GM18907 (cell line): ENCODE results near the gene AP5Z1.

Source experiments
- ATAC-seq: cut with Tn5 transposase; IDR thresholded peaks from one replicate; pipeline ENCODE4 v1.9.1; 2021; ENCODE audit warnings: mild to moderate bottlenecking, moderate library complexity; ENCODE audit not compliant: unreplicated experiment

AP5Z1 gene

DNA sequence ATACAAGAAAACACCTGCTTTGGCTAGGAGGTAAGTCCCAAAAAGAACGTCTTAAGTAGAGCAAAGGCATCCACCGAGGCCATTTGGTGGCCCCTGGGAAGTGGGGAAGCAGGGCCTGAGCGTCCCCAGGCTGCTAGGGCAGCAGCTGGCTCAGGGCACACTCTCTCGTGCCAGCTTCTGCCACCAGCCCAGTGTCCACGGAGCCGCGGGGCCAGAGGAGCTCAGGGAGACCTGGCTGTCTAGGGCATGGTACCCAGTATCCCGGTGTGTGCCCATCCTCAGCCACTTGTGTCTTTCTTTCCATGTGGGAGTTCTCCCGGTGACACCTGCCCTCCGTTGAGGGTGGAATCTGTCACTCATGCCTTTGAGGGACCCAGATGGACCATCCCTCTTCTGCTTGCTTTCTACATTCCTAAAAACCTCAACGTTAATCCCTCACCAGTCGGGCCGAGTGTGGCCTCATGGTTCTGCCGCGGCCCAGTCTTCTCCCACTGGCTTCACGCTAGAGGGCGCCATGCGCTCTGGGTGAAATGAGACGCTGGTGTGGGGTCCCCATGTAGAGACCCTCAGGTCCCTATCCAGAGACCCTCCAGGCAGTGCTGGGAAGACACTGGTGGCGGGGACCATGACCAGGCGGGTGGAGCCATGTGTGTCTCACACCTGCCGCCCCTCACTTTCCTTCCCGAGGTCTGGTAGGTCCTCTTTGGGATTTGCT lies 9.5 kb upstream of the AP5Z1 start:
- ATAC-seq, result no peak

DNA sequence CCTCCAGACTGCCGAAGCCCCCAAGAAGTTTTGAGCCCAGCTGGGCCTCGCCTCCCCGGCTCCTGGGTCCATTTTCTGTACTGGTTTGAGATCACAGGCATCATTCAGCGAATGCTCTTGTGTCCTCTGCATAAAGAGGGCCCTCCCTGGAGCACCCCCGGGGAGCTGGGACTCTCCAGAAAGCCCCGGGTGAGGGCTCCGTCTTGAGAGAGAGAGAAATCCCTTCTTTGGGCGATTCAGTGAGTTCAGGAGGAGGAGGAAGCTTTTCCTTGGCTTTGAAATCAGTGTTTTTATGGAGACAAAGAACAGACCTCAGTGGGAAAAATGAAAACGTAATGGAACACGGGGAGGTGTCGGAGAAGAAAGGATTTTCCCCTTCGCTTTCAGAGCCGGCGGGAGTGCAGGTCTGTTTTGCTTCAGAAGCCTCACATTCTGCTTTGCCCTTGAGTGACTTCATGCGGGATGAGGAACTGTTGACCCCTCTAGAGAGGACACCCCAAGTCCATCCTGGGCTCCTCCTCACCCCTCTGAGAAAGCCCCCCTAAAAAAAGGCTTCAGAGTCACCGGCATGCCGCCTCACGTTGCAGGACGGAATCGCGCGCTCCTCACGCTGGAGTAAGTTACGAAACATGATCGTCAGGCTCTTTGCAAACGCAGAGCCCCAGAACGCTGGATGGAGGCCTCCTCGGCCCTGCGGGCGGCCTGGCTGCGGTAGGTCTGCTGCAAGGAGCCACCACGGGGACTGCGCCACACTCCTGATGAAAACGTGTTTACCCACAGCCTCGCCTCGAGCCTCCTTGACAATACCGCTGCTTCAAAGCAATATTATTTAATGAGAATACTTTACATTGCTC lies 8.5 kb upstream of the AP5Z1 start:
- ATAC-seq, result no peak

DNA sequence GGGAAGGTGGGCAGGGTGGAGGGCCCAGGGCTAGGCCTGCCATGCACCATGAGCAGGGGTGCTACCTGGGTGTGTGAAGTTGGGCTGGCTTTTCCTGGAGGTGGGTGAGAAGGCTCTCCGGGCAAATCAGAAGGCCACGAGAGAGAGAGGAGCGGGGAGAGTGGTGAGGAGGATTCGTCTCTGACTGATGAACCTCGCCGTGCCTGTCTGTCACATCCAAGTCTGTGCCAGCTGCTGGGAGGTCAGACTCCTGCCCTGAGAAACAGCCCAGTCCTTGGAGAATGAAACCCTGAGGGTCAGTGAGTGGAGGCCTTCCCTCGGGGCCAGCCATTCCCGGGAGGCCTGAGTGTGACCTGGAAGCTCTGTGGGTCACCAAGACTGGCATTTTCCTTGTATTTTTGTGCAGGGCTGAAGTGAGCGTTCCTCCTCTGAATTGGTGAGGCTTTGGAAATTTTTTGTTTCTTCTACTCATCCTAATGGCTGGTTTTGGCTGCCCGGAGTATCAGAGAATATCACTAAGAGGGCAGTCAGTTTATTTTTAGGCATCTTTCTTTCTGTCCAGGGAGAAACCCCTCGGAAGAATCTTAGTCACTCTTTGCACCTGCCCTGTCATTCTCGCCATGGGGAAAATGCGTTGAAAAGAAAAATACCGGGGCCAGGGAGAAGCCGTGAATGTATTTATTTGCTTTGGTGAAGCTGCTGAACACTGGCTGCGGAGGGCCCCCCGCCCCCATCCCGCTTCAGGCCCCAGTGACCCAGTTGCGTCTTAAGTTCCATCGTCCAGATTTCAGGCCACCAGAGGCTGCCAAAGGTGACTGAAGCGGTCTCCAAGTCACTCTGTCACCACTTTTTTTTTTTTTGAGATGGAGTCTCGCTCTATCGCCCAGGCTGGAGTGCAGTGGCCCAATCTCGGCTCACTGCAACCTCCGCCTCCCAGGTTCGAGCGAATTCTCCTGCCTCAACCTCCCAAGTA lies 6.5 kb upstream of the AP5Z1 start:
- no peak for ATAC-seq

DNA sequence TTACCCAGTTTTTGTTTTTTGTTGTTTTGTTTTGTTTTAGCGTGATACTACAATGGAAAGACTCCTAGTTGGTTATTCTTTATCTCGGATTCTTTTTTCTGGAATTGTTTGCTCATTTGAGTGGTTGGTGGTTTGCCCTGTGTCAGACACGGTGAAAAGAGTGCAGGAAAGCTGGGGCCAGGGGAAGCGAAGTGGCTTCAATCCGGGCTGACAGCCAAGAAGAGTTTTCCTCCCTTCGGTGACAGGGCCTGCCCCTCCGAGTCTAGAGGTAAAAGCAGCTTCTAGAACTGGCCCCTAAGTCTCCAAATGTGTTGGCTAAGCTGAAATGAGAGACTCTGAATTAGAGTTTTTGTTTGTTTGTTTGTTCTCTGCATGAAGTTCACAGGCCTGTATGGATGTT lies 5.7 kb upstream of the AP5Z1 start:
- no peak for ATAC-seq

DNA sequence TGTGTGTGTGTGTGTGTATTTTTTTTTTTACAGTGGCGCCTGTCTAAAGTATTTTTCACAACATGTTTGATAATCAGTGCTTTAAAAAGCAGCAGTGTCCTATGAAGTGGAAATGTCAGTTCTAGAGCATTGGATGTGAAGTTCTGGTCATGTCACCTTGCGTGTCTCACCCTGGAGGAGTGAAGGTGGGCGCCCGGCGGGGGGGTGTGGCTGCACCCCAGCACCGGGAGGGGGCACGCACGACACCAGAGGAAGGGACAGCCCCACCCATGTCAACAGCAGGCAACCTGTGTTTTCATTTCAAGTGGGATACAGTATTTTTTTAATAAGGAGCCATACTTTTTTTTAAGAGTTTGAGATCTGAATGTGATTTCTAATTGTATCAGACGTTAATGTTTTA lies 4.5 kb upstream of the AP5Z1 start:
- ATAC-seq, result no peak

DNA sequence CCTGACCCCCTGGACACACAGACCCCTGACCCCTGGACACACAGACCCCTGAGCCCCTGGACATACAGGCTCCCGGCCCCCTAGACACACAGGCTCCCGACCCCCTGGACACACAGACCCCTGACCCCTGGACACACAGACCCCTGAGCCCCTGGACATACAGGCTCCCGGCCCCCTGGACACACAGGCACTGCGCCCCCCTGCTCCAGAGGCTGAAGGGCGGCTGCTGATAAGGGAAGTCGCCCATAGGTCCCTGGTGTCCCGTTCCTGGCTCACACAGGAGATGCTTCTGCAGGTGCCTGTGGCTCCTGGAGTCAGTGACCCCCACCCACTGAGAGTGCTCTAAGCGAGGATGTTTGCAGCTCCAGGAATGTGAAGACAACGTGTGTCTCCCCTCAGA lies 3.7 kb upstream of the AP5Z1 start:
- no peak for ATAC-seq

DNA sequence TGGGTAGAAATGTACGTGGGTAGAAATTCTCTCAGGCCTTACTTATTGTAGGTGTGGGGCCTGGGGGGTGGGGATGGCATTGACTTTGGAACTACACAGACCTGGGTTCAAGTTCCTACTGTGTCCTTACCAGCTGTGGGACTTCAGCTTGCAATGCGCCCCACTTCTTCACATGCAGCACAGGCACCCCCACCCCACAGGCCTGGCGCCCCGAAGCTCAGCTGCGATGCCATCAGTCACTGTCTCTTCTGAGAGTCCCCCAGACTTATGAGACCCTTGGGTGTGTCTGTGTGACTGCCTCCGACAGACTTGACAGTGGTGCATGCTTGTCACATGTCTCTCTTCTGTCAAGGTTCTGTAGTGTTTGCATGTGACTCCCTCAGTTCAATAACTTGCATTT lies 3.1 kb upstream of the AP5Z1 start:
- no peak for ATAC-seq

DNA sequence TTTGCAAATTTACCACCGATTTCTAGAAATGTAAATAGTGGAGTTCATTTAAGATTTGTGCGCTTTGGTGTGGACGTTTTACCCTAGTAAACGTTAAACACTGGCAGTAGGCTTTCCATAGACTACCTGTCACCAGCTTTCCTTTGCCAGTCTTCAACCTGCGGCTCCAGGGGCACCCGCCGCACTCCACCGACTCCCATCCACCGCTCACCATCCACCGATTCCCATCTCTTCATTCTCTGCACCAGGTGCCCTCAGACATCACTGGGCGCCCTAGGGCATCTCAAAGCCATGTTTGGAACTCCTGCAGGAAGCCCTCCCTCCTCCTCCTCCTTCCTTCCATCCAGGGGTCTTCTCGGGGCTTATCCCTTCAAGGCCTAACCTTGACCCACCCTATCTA lies 1.4 kb upstream of the AP5Z1 start:
- ATAC-seq, result no peak

DNA sequence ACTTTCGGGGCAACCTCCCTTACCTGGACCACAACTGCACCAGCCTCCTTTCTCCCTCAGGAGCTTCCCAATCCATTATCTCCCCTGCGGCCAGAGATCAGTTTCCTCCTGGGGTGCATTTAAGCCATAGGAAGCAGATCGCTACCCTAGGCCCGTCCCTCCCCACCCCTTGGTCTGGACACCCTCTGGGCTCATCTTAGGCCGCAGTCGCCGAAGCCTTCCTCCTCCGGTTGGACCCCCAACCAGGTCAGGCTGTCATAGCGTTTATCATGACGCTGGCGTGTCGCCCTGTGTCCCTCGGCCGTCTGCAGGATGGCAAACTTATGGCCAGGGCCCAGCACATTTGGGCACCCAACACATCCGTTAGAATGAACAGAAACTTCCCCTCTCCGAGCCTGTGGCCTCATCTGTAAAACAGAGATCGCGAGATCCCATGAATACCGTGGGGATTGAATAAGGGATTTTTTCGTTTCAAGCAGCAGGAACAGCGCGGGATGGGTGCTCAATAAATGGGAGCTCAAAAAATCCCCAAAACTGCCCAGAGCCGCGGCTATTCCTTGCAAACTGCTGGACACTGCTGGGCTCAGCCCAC lies 669 bp upstream of the AP5Z1 start:
- ATAC-seq, result peak; percentile 40

DNA sequence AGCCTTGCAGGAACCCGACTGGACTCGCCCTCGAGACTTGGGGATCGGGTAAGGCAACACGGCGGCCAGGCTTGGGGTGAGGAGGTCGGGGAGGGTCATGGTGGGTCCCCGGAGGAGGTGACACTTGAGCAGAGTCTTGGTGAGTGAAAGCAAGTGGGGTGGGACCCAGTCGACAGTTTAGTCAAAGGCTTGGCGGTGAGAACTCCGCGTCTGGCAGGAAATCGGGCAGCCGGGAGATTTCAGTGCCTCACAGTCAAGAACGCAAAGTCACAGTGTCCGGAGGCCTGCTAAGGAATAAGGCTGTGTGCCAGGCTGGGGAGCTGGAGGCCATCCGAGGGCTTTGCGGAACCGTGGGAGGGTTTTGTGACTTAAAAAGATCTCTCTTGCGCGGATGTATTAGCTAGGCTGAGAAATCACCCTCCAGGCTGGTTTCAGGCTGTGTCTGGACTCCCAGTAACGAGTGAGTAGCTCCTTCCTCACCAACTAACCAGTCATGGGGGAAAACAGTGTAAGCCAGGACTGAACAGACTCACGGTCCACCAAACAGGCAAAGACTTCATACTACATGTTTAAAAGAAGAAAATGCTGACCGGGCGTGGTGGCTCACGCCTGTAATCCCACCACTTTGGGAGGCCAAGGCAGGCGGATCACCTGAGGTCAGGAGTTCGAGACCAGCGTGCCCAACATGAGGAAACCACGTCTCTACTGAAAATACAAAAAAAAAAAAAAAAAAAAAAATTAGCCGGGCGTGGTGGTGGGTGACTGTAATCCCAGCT lies 613 bp downstream of the AP5Z1 start:
- ATAC-seq, result peak; percentile 29

DNA sequence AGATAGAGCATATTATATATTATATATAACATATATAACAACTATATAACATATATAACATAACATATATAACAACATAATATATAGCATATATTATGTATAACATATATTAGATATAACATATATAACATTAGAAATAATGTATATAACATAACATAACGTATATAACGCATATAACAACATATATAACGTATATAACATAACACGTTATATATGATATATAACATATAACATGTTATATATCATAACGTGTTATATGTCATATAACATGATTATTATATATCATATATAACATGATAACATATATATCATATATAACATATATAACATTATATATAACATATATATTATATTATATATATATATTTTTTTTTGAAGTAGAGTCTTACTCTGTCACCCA lies 3.7 kb downstream of the AP5Z1 start:
- no peak for ATAC-seq

DNA sequence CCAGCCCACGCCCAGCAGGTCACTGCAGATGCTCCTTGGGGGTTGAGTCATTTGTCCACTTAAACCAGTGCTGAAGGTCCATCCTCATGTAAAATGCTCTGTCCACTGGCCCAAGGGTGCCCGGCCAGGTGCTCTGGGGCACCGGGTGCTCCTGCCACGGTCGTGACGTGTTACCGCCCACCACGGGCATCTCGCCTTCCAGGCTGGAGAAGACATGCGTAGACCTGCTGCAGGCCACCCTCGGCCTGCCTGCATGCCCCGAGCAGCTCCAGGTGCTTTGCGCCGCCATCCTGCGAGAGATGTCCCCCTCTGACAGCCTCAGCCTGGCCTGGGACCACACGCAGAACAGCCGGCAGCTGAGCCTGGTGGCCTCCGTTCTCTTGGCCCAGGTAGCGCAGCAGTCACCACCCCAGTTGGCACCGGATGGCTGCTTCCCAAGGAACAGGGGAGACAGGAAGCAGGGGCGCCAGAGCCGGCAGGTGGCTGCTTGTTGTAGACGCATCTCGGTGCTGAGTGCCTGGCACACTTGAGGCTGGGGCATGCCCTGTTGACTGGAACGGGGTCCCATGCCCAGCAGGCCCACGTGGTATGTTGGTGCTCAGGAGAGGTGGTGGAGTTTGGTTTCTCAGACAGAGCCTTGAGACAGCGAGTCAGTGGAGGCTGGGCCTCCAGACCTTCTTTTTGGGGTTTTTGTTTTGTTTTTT lies 6.1 kb downstream of the AP5Z1 start:
- no peak for ATAC-seq

DNA sequence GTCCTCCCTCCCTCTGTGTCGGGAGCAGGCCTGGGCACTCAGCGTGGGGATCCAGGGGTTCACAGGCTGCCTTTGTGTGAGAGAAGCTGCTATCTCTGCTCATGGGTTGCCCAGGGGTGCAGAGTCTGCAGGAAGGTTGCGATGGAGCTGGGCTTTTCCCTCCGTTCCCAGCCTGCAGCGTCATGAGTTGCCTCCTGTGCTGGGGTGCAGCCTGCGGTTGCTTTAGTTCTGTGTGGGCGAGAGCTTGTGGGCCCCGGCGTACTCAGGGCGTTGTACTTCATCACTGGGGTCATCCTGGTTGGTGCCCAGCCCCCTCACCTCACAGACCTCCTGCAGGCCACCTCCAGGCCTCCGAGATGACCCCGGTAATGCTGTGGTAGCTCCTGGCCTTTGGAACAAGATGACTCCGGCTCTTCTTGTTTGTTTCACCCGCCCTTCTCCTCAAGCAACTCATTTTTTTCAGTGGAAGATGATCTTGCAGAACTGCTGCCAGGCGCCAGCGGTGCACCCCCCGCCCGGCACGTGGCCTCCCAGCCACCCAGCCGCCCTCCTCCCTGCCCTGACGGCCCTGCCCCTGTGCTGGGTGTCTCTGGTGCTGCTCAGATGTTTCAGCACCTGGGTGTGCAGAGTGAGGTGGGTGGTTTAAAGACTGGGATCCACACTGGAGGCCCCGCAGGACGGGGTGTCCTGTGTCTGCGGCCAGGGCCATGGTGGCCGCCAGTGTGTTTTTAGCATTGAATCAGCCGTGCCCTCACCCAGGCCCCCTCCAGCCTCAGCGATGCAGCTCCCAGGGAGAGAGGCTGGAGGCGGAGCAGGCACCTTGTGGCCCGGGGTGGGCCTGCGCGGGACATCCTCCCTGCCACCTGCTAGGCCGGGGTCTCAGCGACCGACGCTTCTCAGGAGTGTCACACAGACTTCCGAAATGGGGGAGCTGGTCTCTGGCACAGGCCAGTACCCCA lies 7.2 kb downstream of the AP5Z1 start:
- ATAC-seq, result no peak

DNA sequence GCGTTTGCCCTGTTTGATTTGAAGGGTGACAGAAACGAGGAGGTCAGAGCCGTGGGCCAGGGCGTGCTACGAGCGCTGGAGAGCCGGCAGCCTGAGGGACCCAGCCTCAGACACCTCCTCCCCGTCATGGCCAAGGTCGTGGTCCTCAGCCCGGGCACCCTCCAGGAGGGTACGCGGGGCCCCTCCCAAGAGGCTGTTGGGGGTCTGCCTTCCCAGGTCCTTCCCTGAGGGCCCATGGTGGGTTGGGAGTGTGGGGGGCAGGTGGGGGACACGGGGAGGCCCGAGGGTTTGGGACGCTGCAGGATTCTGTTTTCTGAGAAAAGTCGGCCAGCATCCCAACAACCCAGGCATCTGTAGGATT lies 7.8 kb downstream of the AP5Z1 start:
- no peak for ATAC-seq

DNA sequence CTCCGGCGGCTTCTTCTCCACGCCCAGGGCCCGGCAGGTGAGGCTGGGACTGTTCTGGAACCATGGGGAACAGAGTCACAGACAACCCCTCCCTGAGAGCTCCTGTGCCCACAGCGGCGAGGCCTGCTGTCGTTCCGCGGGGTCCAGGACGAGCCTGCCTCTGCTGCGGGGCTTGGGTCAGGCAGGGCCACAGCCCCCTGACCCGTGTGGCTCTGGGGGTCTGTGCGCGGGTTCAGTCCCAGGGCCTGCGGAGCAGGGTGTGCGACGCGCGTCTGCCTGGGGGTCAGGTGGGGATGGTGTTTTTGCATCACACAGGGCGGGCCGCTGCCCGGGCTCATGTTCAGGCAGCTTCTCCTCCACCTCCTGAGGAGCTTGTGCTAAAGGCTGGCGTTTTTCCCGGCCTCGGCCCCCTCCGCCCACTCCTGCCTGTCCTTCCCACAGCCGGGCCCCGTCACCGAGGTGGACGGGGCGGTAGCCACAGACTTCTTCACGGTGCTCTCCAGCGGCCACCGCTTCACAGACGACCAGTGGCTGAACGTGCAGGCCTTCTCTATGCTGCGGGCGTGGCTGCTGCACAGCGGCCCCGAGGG lies 8.4 kb downstream of the AP5Z1 start:
- no peak for ATAC-seq

DNA sequence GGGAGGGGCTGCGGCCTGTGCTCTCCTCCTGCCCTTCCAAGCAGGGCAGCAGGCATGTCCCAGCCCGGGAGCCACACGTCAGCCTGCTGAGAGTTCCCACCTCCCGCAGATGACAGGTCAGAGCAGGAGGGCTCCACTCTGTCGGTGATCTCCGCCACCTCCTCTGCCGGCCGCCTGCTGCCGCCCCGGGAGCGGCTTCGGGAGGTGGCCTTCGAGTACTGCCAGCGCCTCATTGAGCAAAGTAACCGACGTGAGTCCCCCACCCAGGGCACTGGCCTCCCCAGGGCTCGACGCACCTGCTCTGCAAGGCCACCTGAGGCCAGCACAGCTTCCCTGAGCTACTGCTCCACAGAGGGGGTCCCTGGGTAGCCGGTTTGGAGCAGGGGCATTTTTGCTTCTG lies 9.4 kb downstream of the AP5Z1 start:
- ATAC-seq, result no peak

DNA sequence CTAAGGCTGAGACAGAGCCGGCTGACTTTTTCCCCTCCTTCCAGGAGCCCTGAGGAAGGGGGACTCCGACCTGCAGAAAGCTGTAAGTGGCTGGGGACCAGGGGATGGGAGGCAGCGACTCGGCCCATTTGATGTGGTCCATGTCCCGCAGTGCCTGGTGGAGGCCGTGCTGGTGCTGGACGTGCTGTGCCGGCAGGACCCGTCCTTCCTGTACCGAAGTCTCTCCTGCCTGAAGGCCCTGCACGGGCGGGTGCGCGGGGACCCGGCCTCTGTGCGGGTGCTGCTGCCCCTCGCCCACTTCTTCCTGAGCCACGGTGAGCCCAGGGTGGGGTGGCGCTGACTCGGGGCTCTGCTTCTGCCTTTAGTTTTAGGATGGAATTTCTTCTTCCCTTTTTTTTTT lies 9.9 kb downstream of the AP5Z1 start:
- no peak for ATAC-seq

DNA sequence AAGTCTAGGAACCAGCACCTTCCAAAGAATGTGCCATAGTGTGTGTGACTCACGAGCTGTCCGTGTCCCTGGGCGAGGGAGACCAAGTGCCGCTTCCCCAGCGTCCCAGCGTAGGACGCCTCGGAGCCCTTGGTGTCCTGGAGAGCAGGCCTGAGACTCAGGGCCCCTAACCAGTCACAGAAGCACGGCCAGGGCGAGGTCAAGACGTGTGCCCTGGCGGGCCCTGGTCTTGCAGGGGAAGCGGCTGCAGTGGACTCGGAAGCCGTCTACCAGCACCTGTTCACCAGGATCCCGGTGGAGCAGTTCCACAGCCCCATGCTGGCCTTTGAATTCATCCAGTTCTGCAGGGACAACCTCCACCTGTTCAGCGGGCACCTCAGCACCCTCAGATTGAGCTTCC lies 10.6 kb downstream of the AP5Z1 start:
- ATAC-seq, result no peak
